Endothelial cell of umbilical vein (primary cell): ENCODE data around the gene NMT1. TPM values are rescaled to one million over a fixed set of nuclear protein-coding genes. Genes with fewer than 3 reads are reported as not detected.

Source experiments
- BruUV-seq: library from RNA; stranded (reverse); fragments of 400-500 nt; replicated peaks from 2 replicates; lab custom pipeline; 2021; lab: Mats Ljungman, UMichigan
- CTCF ChIA-PET: fragments of 300-600, 350-600 bp; sonication (Branson Sonifier 250); formaldehyde crosslinking; loops from one replicate; lab custom pipeline; 2021; ENCODE audit warnings: antibody characterized with exemption, inconsistent platforms; lab: Charles Lee
- POLR2A ChIA-PET: fragments of 300-600, 350-600 bp; sonication (Branson Sonifier 250); formaldehyde crosslinking; loops from one replicate; lab custom pipeline; 2021; ENCODE audit warnings: antibody characterized with exemption, inconsistent platforms; lab: Charles Lee
- DNase-seq: peaks from one replicate; pipeline ENCODE4 v3.0.0-alpha.2; 2011; ENCODE audit warnings: low read depth, low spot score
- FAIRE-seq: peaks from 2 replicates; lab custom pipeline; 2011; peaks lifted over from hg19 to GRCh38; lab: Jason Lieb, UNC
- H2AFZ ChIP-seq: 2 replicates; pipeline ENCODE4 v1.6.0; 2012; ENCODE audit warnings: low read depth, low read length, control low read depth, inconsistent platforms
- H3K27ac ChIP-seq: 2 replicates; pipeline ENCODE4 v1.5.1; 2011; ENCODE audit warnings: low read depth, mild to moderate bottlenecking, control low read depth, low read length, moderate library complexity; ENCODE audit not compliant: insufficient read depth
- H3K27me3 ChIP-seq, 2 experiments: 2 replicates each; pipeline versions ENCODE4 v1.6.0 to v1.6.1; 2011; ENCODE audit warnings: low read length in 2 of 2, mixed read lengths in 1 of 2; ENCODE audit not compliant: control insufficient read depth in 2 of 2, insufficient read depth in 2 of 2
- H3K36me3 ChIP-seq, 2 experiments: 2 replicates in 1 of 2; 3 replicates in 1 of 2; pipeline ENCODE4 v1.5.1; 2011; ENCODE audit warnings: low read length in 2 of 2, mild to moderate bottlenecking in 1 of 2, moderate library complexity in 1 of 2; ENCODE audit not compliant: control insufficient read depth in 2 of 2, insufficient read depth in 2 of 2; ENCODE audit errors: extremely low read depth in 1 of 2
- H3K4me1 ChIP-seq: 3 replicates; pipeline ENCODE4 v1.5.1; 2011; ENCODE audit warnings: mild to moderate bottlenecking, low read length; ENCODE audit not compliant: control insufficient read depth, insufficient read depth; ENCODE audit errors: extremely low read depth
- H3K4me2 ChIP-seq: 2 replicates; pipeline ENCODE4 v1.6.1; 2011; ENCODE audit warnings: low read length, control low read depth, mixed read lengths; ENCODE audit not compliant: insufficient read depth
- H3K4me3 ChIP-seq, 3 experiments: fragments of 200-600 bp in 1 of 3; sonication (generic), shearing (Covaris generic) in 1 of 3; replicated peaks in 1 of 3; 2 replicates each; pipeline ENCODE4 v1.5.1; 2011 to 2016; ENCODE audit warnings: control low read depth in 3 of 3, low read length in 3 of 3, mild to moderate bottlenecking in 2 of 3, inconsistent platforms in 1 of 3, low read depth in 1 of 3, moderate library complexity in 1 of 3; ENCODE audit not compliant: insufficient read depth in 1 of 3
- H3K79me2 ChIP-seq: 2 replicates; pipeline ENCODE4 v1.6.0; 2012; ENCODE audit warnings: low read length, inconsistent platforms; ENCODE audit not compliant: control insufficient read depth, insufficient read depth
- H3K9ac ChIP-seq: replicated peaks from 2 replicates; pipeline ENCODE3; 2011; ENCODE audit warnings: low read length, control low read depth; ENCODE audit not compliant: insufficient read depth; ENCODE audit errors: extremely low read depth
- H3K9me1 ChIP-seq: replicated peaks from 3 replicates; pipeline ENCODE4 v1.6.0; 2011; ENCODE audit warnings: mild to moderate bottlenecking, low read length; ENCODE audit not compliant: control insufficient read depth, insufficient read depth; ENCODE audit errors: extremely low read depth
- H3K9me3 ChIP-seq: replicated peaks from 2 replicates; pipeline ENCODE4 v1.5.1; 2012; ENCODE audit warnings: low read length, inconsistent platforms; ENCODE audit not compliant: control insufficient read depth, insufficient read depth
- H4K20me1 ChIP-seq: replicated peaks from 2 replicates; pipeline ENCODE3; 2011; ENCODE audit warnings: mild to moderate bottlenecking, low read length; ENCODE audit not compliant: control insufficient read depth, insufficient read depth; ENCODE audit errors: extremely low read depth
- EZH2 ChIP-seq: IDR thresholded peaks from 2 replicates; pipeline ENCODE4 v1.6.1; 2012; ENCODE audit warnings: borderline replicate concordance, low read depth, mild to moderate bottlenecking, moderate library complexity, low read length, inconsistent platforms; ENCODE audit not compliant: severe bottlenecking
- FOS ChIP-seq: IDR thresholded peaks from 2 replicates; pipeline ENCODE4 v1.6.1; 2011; ENCODE audit warnings: mild to moderate bottlenecking, low read length, moderate library complexity, borderline replicate concordance; ENCODE audit not compliant: insufficient read depth
- GATA2 ChIP-seq: IDR thresholded peaks from 2 replicates; pipeline ENCODE4 v1.7.0; 2011; ENCODE audit warnings: low read depth, mild to moderate bottlenecking, moderate library complexity, mixed read lengths, low read length; ENCODE audit not compliant: insufficient read length, insufficient read depth
- JUN ChIP-seq: IDR thresholded peaks from 2 replicates; pipeline ENCODE4 v1.6.1; 2011; ENCODE audit warnings: borderline replicate concordance, low read depth; ENCODE audit not compliant: insufficient read length, insufficient read depth
- MAX ChIP-seq: IDR thresholded peaks from 2 replicates; pipeline ENCODE4 v1.6.1; 2011; ENCODE audit not compliant: insufficient read depth, insufficient read length
- MYC ChIP-seq: IDR thresholded peaks from one replicate; pipeline ENCODE4 v1.6.1; 2011; ENCODE audit warnings: mild to moderate bottlenecking, low read depth, low read length
- POLR2A ChIP-seq: IDR thresholded peaks from 2 replicates; pipeline ENCODE4 v1.6.1; 2012; ENCODE audit warnings: low read depth, mild to moderate bottlenecking, control low read depth, low read length
- POLR2AphosphoS5 ChIP-seq: IDR thresholded peaks from 2 replicates; pipeline ENCODE4 v1.6.1; 2012; ENCODE audit warnings: low read depth, mild to moderate bottlenecking, control low read depth, low read length, moderate library complexity; ENCODE audit not compliant: insufficient read depth
- dilution Hi-C: fragments of 300-500 bp; cut with MboI; formaldehyde crosslinking; loops from one replicate; pipeline ENCODE4 v1.15.0; 2019; ENCODE audit warnings: low sequenced_read_pairs; ENCODE audit not compliant: extremely low pct_ligation_motif_present
- intact Hi-C: fragments of 100-400 bp; cut with micrococcal nuclease; formaldehyde crosslinking; loops from one replicate; pipeline ENCODE4 v1.10.0; 2022
- polyA plus RNA-seq, 4 experiments: library from polyadenylated mRNA; depleted of rRNA in 3 of 4; stranded (reverse) in 3 of 4; unstranded in 1 of 4; fragments of >200 nt; gene quantifications; 2 replicates each; pipeline versions ENCODE4 v1.2.1 to v1.2.3, GENCODE V29; 2011 to 2012; ENCODE audit warnings: missing spikeins in 1 of 4
- total RNA-seq: library from RNA; stranded (reverse); gene quantifications from 2 replicates; pipeline ENCODE4 v1.2.3, GENCODE V29; 2021
- TF ChIP-seq, protein P1 (sequence below), 2 donors: IDR thresholded peaks; 1 replicate in 1 of 2; 2 replicates in 1 of 2; pipeline ENCODE4 v1.5.1; 2011; ENCODE audit warnings: low read length in 2 of 2, mild to moderate bottlenecking in 2 of 2, moderate library complexity in 2 of 2, control low read depth in 1 of 2, inconsistent platforms in 1 of 2, low read depth in 1 of 2; ENCODE audit not compliant: insufficient read depth in 1 of 2; ENCODE audit errors: extremely low read depth in 1 of 2

Gene NMT1
- total and polyA plus RNA-seq, 2 donors (not counting 3 experiments of a cell fraction or from before 2014, with no cell fraction given) = 37.6 to 135 TPM

- BruUV-seq = no TSS peak
- intact Hi-C loops = loop anchor here (10.0 kb wide), 1 partner anchor 230 kb away; no protein-coding TSS in a partner anchor
- POLR2A ChIA-PET = interaction anchor here (1.2 kb wide), 1 partner anchor 9 kb away, joined by 10 read pairs; the partner anchor contains the start of gene ACBD4
- H3K36me3 ChIP-seq = no peaks in the 10 kb centered on the region
- FAIRE-seq (no peak), DNase-seq (no peak)
- no peaks in the 10 kb centered on the region for H3K9me3 ChIP-seq
- H3K27ac ChIP-seq = no peak overlapping the region
- H3K27me3 ChIP-seq = no peaks in the 10 kb centered on the region
- H3K79me2 ChIP-seq = peaks cover 14% of the 10 kb centered on the region
- no peak for TF ChIP-seq JUN
- TF ChIP-seq POLR2AphosphoS5 = no peak
- no peak for TF ChIP-seq EZH2
- no peak for TF ChIP-seq MYC
- no peak for TF ChIP-seq MAX
- no peak for TF ChIP-seq GATA2
- TF ChIP-seq, protein P1, sequence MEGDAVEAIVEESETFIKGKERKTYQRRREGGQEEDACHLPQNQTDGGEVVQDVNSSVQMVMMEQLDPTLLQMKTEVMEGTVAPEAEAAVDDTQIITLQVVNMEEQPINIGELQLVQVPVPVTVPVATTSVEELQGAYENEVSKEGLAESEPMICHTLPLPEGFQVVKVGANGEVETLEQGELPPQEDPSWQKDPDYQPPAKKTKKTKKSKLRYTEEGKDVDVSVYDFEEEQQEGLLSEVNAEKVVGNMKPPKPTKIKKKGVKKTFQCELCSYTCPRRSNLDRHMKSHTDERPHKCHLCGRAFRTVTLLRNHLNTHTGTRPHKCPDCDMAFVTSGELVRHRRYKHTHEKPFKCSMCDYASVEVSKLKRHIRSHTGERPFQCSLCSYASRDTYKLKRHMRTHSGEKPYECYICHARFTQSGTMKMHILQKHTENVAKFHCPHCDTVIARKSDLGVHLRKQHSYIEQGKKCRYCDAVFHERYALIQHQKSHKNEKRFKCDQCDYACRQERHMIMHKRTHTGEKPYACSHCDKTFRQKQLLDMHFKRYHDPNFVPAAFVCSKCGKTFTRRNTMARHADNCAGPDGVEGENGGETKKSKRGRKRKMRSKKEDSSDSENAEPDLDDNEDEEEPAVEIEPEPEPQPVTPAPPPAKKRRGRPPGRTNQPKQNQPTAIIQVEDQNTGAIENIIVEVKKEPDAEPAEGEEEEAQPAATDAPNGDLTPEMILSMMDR (IDR thresholded peaks at IDR 0.05; ENCODE audit: extremely low read depth in 1 of 2, insufficient read depth in 1 of 2, low read depth in 1 of 2, low read length in 2 of 2) = no peak
- no peak for TF ChIP-seq POLR2A
- TF ChIP-seq FOS = no peak
- H3K4me2 ChIP-seq = no peak overlapping the region
- CTCF ChIA-PET = interaction anchor here (2.5 to 10.4 kb wide), 2 partner anchors 9 to 53 kb away, joined by 9 to 393 read pairs; partner anchors contain the start of gene ACBD4
- no peak overlapping the region for H2AFZ ChIP-seq
- no peak overlapping the region for H3K9ac ChIP-seq
- dilution Hi-C loops = no loop called here
- H3K4me3 ChIP-seq = no peak overlapping the region
- H3K9me1 ChIP-seq = no peaks in the 10 kb centered on the region
- H4K20me1 ChIP-seq = no peaks in the 10 kb centered on the region
- peaks cover 10% of the 10 kb centered on the region for H3K4me1 ChIP-seq
Measured at GRCh38 chr17:45145035-45145389, 83.9 kb downstream of the NMT1 start.
